Vagina (tissue), 2 donors: Measurements from ENCODE around the gene MRAS. TPM values are rescaled to one million over a fixed set of nuclear protein-coding genes. Genes with fewer than 3 reads are reported as not detected.
A peak's percentile ranks its signal among the peaks of the same experiment; 100 is the strongest.

ENCODE experiments used
- DNase-seq, 2 donors: peaks; one replicate each; pipeline ENCODE4 v3.0.0-alpha.2; 2017; ENCODE audit errors: extremely low spot score in 2 of 2
- H3K27ac ChIP-seq: fragments of 200-600 bp; sonication (generic); one replicate; pipeline ENCODE4 v1.5.1; 2019
- H3K27me3 ChIP-seq: fragments of 200-600 bp; sonication (generic); one replicate; pipeline ENCODE4 v1.5.1; 2019
- H3K36me3 ChIP-seq, 2 donors: fragments of 200-600 bp; sonication (generic); one replicate each; pipeline ENCODE4 v1.5.1; 2017 to 2019
- H3K4me1 ChIP-seq: fragments of 200-600 bp; sonication (generic); one replicate; pipeline ENCODE4 v1.5.1; 2019
- H3K4me3 ChIP-seq, 2 donors: fragments of 200-600 bp; sonication (generic); 1 replicate in 1 of 2; 2 replicates in 1 of 2; pipeline ENCODE4 v1.5.1; 2016 to 2019
- H3K9me3 ChIP-seq: fragments of 200-600 bp; sonication (generic); one replicate; pipeline ENCODE4 v1.5.1; 2019
- CTCF ChIP-seq, 3 experiments: fragments of 450-650 bp in 2 of 3; fragments of 200-600 bp in 1 of 3; sonication (generic) in 1 of 3; IDR thresholded peaks; one replicate each; pipeline ENCODE4 v1.5.1; 2017 to 2019; ENCODE audit warnings: antibody characterized with exemption in 3 of 3, mild to moderate bottlenecking in 2 of 3, moderate library complexity in 2 of 3
- POLR2A ChIP-seq, 2 donors: fragments of 450-650 bp; IDR thresholded peaks; one replicate each; pipeline ENCODE4 v1.6.1; 2017; ENCODE audit warnings: antibody characterized with exemption in 2 of 2, mild to moderate bottlenecking in 2 of 2, moderate library complexity in 2 of 2
- POLR2AphosphoS5 ChIP-seq, 2 donors: sonication (generic); formaldehyde crosslinking; IDR thresholded peaks; one replicate each; pipeline ENCODE4 v1.9.0; 2017; ENCODE audit warnings: antibody characterized with exemption in 2 of 2, mild to moderate bottlenecking in 2 of 2, low read depth in 1 of 2; ENCODE audit not compliant: insufficient read depth in 1 of 2
- intact Hi-C: fragments of 100-400 bp; cut with DNase I; formaldehyde crosslinking; loops from one replicate; pipeline ENCODE4 v1.15.1; 2023
- total RNA-seq: library from RNA; depleted of rRNA; stranded (reverse); fragments of >200 nt; gene quantifications from one replicate; pipeline ENCODE4 v1.2.3, GENCODE V29; 2016

Gene MRAS
- total RNA-seq, 1 donor from 2014 or later: 26.8 TPM

GRCh38 chr3:138326866-138327595, 21.3 kb upstream of the MRAS start:
- no peaks in the 10 kb centered on the region for H3K27me3 ChIP-seq
- H3K4me3 ChIP-seq: no peak overlapping the region
- peaks cover 22% of the 10 kb centered on the region for H3K4me1 ChIP-seq
- H3K9me3 ChIP-seq: no peaks in the 10 kb centered on the region
- DNase-seq: peak in 1 of 2 donors; percentile 71
- intact Hi-C loops: no loop called here
- TF ChIP-seq POLR2AphosphoS5 (IDR thresholded peaks at IDR 0.05; ENCODE audit: insufficient read depth in 1 of 2, low read depth in 1 of 2) (no peak), POLR2A (IDR thresholded peaks at IDR 0.05) (no peak), CTCF (IDR thresholded peaks at IDR 0.05) (no peak)
- no peak overlapping the region for H3K27ac ChIP-seq
- no peaks in the 10 kb centered on the region for H3K36me3 ChIP-seq

- TF ChIP-seq POLR2AphosphoS5 (IDR thresholded peaks at IDR 0.05; ENCODE audit: insufficient read depth in 1 of 2, low read depth in 1 of 2): no peak
- TF ChIP-seq CTCF (IDR thresholded peaks at IDR 0.05): no peak
- no peak for TF ChIP-seq POLR2A (IDR thresholded peaks at IDR 0.05)
- peak in 1 of 2 donors; percentile 34 for DNase-seq
- Histone ChIP-seq H3K27me3 (no peaks in the 10 kb centered on the region), H3K4me1 (peaks cover 22% of the 10 kb centered on the region), H3K36me3 (no peaks in the 10 kb centered on the region), H3K4me3 (no peak overlapping the region), H3K27ac (no peak overlapping the region), H3K9me3 (no peaks in the 10 kb centered on the region)
- intact Hi-C loops: no loop called here
Measured at GRCh38 chr3:138327831-138328230, 20.5 kb upstream of the MRAS start.

GRCh38 chr3:138328341-138328740, 20.0 kb upstream of the MRAS start:
- DNase-seq: peak in 1 of 2 donors; percentile 29
- Histone ChIP-seq H3K27ac (no peak overlapping the region), H3K36me3 (no peaks in the 10 kb centered on the region), H3K27me3 (no peaks in the 10 kb centered on the region), H3K4me3 (no peak overlapping the region), H3K9me3 (no peaks in the 10 kb centered on the region), H3K4me1 (peaks cover 22% of the 10 kb centered on the region)
- no peak for TF ChIP-seq POLR2A (IDR thresholded peaks at IDR 0.05)
- no peak for TF ChIP-seq POLR2AphosphoS5 (IDR thresholded peaks at IDR 0.05; ENCODE audit: insufficient read depth in 1 of 2, low read depth in 1 of 2)
- TF ChIP-seq CTCF (IDR thresholded peaks at IDR 0.05): no peak
- intact Hi-C loops: no loop called here

GRCh38 chr3:138329127-138329983, 19.0 kb upstream of the MRAS start, which contains the start of gene NME9:
NME9 (minus strand) TSS chr3:138329851; CDS start chr3:138329335, 516 bp downstream.
- H3K4me1 ChIP-seq: peaks cover 22% of the 10 kb centered on the region
- peak in 1 of 2 donors; percentile 88 for DNase-seq
- no peaks in the 10 kb centered on the region for H3K36me3 ChIP-seq
- TF ChIP-seq POLR2A (IDR thresholded peaks at IDR 0.05) (no peak), CTCF (IDR thresholded peaks at IDR 0.05) (peak in 1 of 3 experiments; percentile 12), POLR2AphosphoS5 (IDR thresholded peaks at IDR 0.05; ENCODE audit: insufficient read depth in 1 of 2, low read depth in 1 of 2) (peak in 1 of 2 donors; percentile 61)
- H3K27me3 ChIP-seq: no peaks in the 10 kb centered on the region
- peak within 1 kb of the TSS; percentile 74 for H3K27ac ChIP-seq
- intact Hi-C loops: no loop called here
- no peaks in the 10 kb centered on the region for H3K9me3 ChIP-seq
- H3K4me3 ChIP-seq: peak within 1 kb of the TSS; percentile 74 to 86
